Gastroesophageal sphincter (tissue), 4 donors: Measurements from ENCODE around the gene ULK4. TPM values are rescaled to one million over a fixed set of nuclear protein-coding genes. Genes with fewer than 3 reads are reported as not detected.

Source experiments
- ATAC-seq: fragments of 150-250 bp; one replicate; pipeline ENCODE4 v1.9.1; 2016; ENCODE audit warnings: mild to moderate bottlenecking, moderate library complexity
- H3K27ac ChIP-seq, 4 donors: fragments of 200-600 bp; sonication (generic) in 3 of 4; 1 replicate in 3 of 4; 2 replicates in 1 of 4; pipeline ENCODE4 v1.5.1; 2016 to 2019
- H3K27me3 ChIP-seq: fragments of 200-600 bp; sonication (generic); one replicate; pipeline ENCODE4 v1.5.1; 2019
- H3K36me3 ChIP-seq, 2 donors: fragments of 200-600 bp; sonication (generic); one replicate each; pipeline ENCODE4 v1.5.1; 2019; ENCODE audit warnings: control low read depth in 1 of 2
- H3K4me1 ChIP-seq, 3 donors: fragments of 200-600 bp; sonication (generic); 1 replicate in 2 of 3; 2 replicates in 1 of 3; pipeline ENCODE4 v1.5.1; 2016 to 2019; ENCODE audit warnings: control low read depth in 2 of 3
- H3K4me3 ChIP-seq, 2 donors: fragments of 200-600 bp; sonication (generic); one replicate each; pipeline ENCODE4 v1.5.1; 2019; ENCODE audit warnings: mild to moderate bottlenecking in 1 of 2, moderate library complexity in 1 of 2
- H3K9me3 ChIP-seq, 3 donors: fragments of 200-600 bp; sonication (generic); one replicate each; pipeline ENCODE4 v1.5.1; 2017 to 2019; ENCODE audit warnings: control low read depth in 2 of 3
- EP300 ChIP-seq: sonication (generic); formaldehyde crosslinking; IDR thresholded peaks from one replicate; pipeline ENCODE4 v1.6.1; 2017; ENCODE audit warnings: antibody characterized with exemption, mild to moderate bottlenecking
- POLR2A ChIP-seq, 2 donors: fragments of 450-650 bp; IDR thresholded peaks; one replicate each; pipeline ENCODE4 v1.6.1; 2017; ENCODE audit warnings: antibody characterized with exemption in 2 of 2, mild to moderate bottlenecking in 2 of 2, moderate library complexity in 1 of 2
- POLR2AphosphoS5 ChIP-seq: sonication (generic); formaldehyde crosslinking; IDR thresholded peaks from one replicate; pipeline ENCODE4 v1.6.1; 2017; ENCODE audit warnings: antibody characterized with exemption
- WGBS, 2 donors: methylation state at CpG; one replicate each; pipeline ENCODE4 v1.1.5; 2018; ENCODE audit warnings: low coverage in 1 of 2; 5-methylcytosine and 5-hydroxymethylcytosine counted together
- total RNA-seq, 4 donors: library from RNA; depleted of rRNA; stranded (reverse); fragments of >200 nt; gene quantifications; one replicate each; pipeline ENCODE4 v1.1.0, GENCODE V29; 2016
- TF ChIP-seq, protein P1 (sequence below), 4 experiments: fragments of 200-600 bp in 2 of 4; fragments of 450-650 bp in 2 of 4; sonication (generic) in 1 of 4; IDR thresholded peaks; one replicate each; pipeline ENCODE4 v1.5.1; 2017 to 2019; ENCODE audit warnings: antibody characterized with exemption in 4 of 4, mild to moderate bottlenecking in 2 of 4, moderate library complexity in 2 of 4

ULK4 gene
- total RNA-seq, 4 donors from 2014 or later, result 3.8 to 15.4 (median 8.8) TPM

- no peak overlapping the region for H3K4me3 ChIP-seq
- H3K4me1 ChIP-seq, result no peaks in the 10 kb centered on the region
- ATAC-seq, result no peak
- H3K27ac ChIP-seq, result no peak overlapping the region
- no peaks in the 10 kb centered on the region for H3K9me3 ChIP-seq
- H3K27me3 ChIP-seq, result no peaks in the 10 kb centered on the region
- no peaks in the 10 kb centered on the region for H3K36me3 ChIP-seq
- WGBS, 2 donors, result 75 to 77% methylated on average over 5 to 6 of the region's 9 CpGs
- TF ChIP-seq POLR2AphosphoS5 (no peak), POLR2A (IDR thresholded peaks at IDR 0.05) (no peak), EP300 (no peak)
- TF ChIP-seq, protein P1, sequence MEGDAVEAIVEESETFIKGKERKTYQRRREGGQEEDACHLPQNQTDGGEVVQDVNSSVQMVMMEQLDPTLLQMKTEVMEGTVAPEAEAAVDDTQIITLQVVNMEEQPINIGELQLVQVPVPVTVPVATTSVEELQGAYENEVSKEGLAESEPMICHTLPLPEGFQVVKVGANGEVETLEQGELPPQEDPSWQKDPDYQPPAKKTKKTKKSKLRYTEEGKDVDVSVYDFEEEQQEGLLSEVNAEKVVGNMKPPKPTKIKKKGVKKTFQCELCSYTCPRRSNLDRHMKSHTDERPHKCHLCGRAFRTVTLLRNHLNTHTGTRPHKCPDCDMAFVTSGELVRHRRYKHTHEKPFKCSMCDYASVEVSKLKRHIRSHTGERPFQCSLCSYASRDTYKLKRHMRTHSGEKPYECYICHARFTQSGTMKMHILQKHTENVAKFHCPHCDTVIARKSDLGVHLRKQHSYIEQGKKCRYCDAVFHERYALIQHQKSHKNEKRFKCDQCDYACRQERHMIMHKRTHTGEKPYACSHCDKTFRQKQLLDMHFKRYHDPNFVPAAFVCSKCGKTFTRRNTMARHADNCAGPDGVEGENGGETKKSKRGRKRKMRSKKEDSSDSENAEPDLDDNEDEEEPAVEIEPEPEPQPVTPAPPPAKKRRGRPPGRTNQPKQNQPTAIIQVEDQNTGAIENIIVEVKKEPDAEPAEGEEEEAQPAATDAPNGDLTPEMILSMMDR (IDR thresholded peaks at IDR 0.05), result no peak
Measured at GRCh38 chr3:41357271-41357670, 604.6 kb downstream of the ULK4 start.

GRCh38 chr3:41356775-41357174, 605.1 kb downstream of the ULK4 start:
- WGBS, 2 donors, result 61 to 95% methylated on average over 2 of the region's 2 CpGs
- ATAC-seq, result no peak
- no peak overlapping the region for H3K4me3 ChIP-seq
- H3K9me3 ChIP-seq, result no peaks in the 10 kb centered on the region
- no peak overlapping the region for H3K27ac ChIP-seq
- H3K4me1 ChIP-seq, result no peaks in the 10 kb centered on the region
- TF ChIP-seq POLR2A (IDR thresholded peaks at IDR 0.05), result no peak
- TF ChIP-seq EP300, result no peak
- TF ChIP-seq, protein P1 (IDR thresholded peaks at IDR 0.05), result no peak
- no peak for TF ChIP-seq POLR2AphosphoS5
- H3K36me3 ChIP-seq, result no peaks in the 10 kb centered on the region
- H3K27me3 ChIP-seq, result no peaks in the 10 kb centered on the region

GRCh38 chr3:41352510-41352909, 609.4 kb downstream of the ULK4 start:
- H3K27ac ChIP-seq, result no peak overlapping the region
- no peak for TF ChIP-seq POLR2A (IDR thresholded peaks at IDR 0.05)
- TF ChIP-seq EP300, result no peak
- TF ChIP-seq POLR2AphosphoS5, result no peak
- TF ChIP-seq, protein P1 (IDR thresholded peaks at IDR 0.05), result no peak
- H3K4me3 ChIP-seq, result no peak overlapping the region
- H3K4me1 ChIP-seq, result no peaks in the 10 kb centered on the region
- ATAC-seq, result no peak
- no peaks in the 10 kb centered on the region for H3K27me3 ChIP-seq
- H3K36me3 ChIP-seq, result no peaks in the 10 kb centered on the region
- no peaks in the 10 kb centered on the region for H3K9me3 ChIP-seq
- 72 to 92% methylated on average over 2 of the region's 3 CpGs for WGBS, 2 donors

DNA sequence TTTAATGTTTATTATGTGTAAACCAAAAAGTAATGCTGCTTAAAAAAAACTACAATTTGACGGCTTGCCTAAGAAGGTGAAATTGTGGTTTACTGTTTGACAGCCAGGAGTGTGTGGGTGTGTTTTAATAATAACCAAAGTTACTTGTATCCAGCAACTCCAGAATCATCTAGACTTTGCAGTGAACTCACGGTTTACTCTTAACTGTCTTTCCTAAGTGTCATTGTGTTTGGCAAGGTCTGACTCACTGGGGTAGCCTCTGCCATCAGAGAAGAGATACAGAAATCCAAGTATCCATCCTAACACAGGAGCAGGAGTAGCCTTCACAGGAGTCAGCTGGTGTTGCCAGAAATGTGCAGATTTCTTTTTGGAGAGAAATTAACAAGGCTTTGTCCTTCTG, 611.5 kb downstream of the ULK4 start:
- Histone ChIP-seq H3K27me3 (no peaks in the 10 kb centered on the region), H3K4me1 (no peaks in the 10 kb centered on the region), H3K4me3 (no peak overlapping the region), H3K9me3 (peaks cover 0 to 2% (median 0%) of the 10 kb centered on the region in 3 donors), H3K36me3 (no peaks in the 10 kb centered on the region), H3K27ac (no peak overlapping the region)
- whole genome bisulfite sequencing, 2 donors, result 69 to 85% methylated on average over 2 of the region's 2 CpGs
- TF ChIP-seq EP300, result no peak
- TF ChIP-seq POLR2AphosphoS5, result no peak
- TF ChIP-seq POLR2A (IDR thresholded peaks at IDR 0.05), result no peak
- TF ChIP-seq, protein P1 (IDR thresholded peaks at IDR 0.05), result no peak
- ATAC-seq, result no peak

DNA sequence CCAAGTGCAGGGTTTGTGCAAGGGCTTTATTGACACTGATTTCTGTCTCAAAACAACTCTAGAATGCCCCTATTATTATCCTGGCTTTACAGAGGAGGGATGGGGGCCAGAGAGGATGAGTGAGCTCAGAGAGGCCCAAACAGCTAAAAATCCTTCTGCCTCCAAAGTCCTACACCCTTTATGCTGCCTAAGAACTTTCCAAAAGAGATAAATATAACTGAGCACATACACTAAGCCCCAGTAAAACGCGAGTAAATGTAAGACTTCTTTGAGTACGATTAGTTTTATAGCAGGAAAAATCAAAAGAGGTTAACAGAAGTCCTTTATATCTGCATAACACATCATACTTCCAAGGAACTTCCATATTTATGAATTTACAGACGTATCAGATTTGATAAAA, 613.5 kb downstream of the ULK4 start:
- WGBS, 2 donors, result 87 to 100% methylated on average over 3 to 4 of the region's 4 CpGs
- Histone ChIP-seq H3K4me1 (no peaks in the 10 kb centered on the region), H3K4me3 (no peak overlapping the region), H3K27ac (no peak overlapping the region), H3K9me3 (peaks cover 0 to 11% (median 0%) of the 10 kb centered on the region in 3 donors), H3K27me3 (no peaks in the 10 kb centered on the region), H3K36me3 (no peaks in the 10 kb centered on the region)
- ATAC-seq, result no peak
- no peak for TF ChIP-seq POLR2AphosphoS5
